ENCODE measurements around the gene PRG2.
"Not testable (repeated sequence)": the region's sequence is repeated elsewhere in the genome, so short reads cannot be mapped to it uniquely, and the experiment has no call there.

Gene PRG2

GRCh38 chr11:57344826-57345225, 45.6 kb downstream of the PRG2 start:
- no peak for DNase-seq

- DNase-seq, result no peak
Measured at GRCh38 chr11:57343825-57344224, 46.6 kb downstream of the PRG2 start.

- DNase-seq, result no peak
Measured at GRCh38 chr11:57342702-57343101, 47.7 kb downstream of the PRG2 start.

GRCh38 chr11:57341250-57341808, 49.1 kb downstream of the PRG2 start:
- DNase-seq, result no peak

- DNase-seq, result no peak
Measured at GRCh38 chr11:57340039-57340615, 50.3 kb downstream of the PRG2 start.

GRCh38 chr11:57339328-57339727, 51.1 kb downstream of the PRG2 start:
- no peak for DNase-seq

GRCh38 chr11:57338142-57338541, 52.3 kb downstream of the PRG2 start, which contains the start of gene P2RX3:
Gene P2RX3 (plus strand): TSS chr11:57338352. CDS start chr11:57338551, 199 bp downstream.
- no peak for DNase-seq

- DNase-seq, result not testable (repeated sequence)
Measured at GRCh38 chr11:57336856-57337255, 53.6 kb downstream of the PRG2 start.

All from activated CD4-positive, alpha-beta T cell treated with anti-CD3 and anti-CD28 coated beads, Interleukin-2, amount 50 U/mL, for 4 hours (primary cell).